ENCODE measurements around the gene PCDHGB4.
"Not testable (repeated sequence)": the region's sequence is repeated elsewhere in the genome, so short reads cannot be mapped to it uniquely, and the experiment has no call there.

Gene PCDHGB4

GRCh38 chr5:141387557-141388311, at the start of gene PCDHGB4:
Gene PCDHGB4 (plus strand): TSS chr5:141387698. CDS start chr5:141387885, 187 bp downstream.
- DNase-seq = not testable (repeated sequence)

GRCh38 chr5:141338538-141339306, 48.8 kb upstream of the PCDHGB4 start, which contains the start of gene PCDHGA2:
Gene PCDHGA2 (plus strand): TSS chr5:141338760.
- DNase-seq = no peak

GRCh38 chr5:141340781-141341354, 46.6 kb upstream of the PCDHGB4 start:
- not testable (repeated sequence) for DNase-seq

GRCh38 chr5:141342773-141343172, 44.7 kb upstream of the PCDHGB4 start:
- no peak for DNase-seq

- DNase-seq = no peak
Measured at GRCh38 chr5:141343242-141343952, 44.1 kb upstream of the PCDHGB4 start, which contains the start of gene PCDHGA3. Gene PCDHGA3 (plus strand): TSS chr5:141343829. CDS start chr5:141344034, 205 bp downstream.

GRCh38 chr5:141343953-141344463, 43.5 kb upstream of the PCDHGB4 start:
- DNase-seq = no peak

- DNase-seq = no peak
Measured at GRCh38 chr5:141345327-141345726, 42.2 kb upstream of the PCDHGB4 start.

- not testable (repeated sequence) for DNase-seq
Measured at GRCh38 chr5:141346017-141346416, 41.5 kb upstream of the PCDHGB4 start.

- DNase-seq = peak; percentile 14
Measured at GRCh38 chr5:141349917-141350619, 37.4 kb upstream of the PCDHGB4 start, which contains the start of gene PCDHGB1. Gene PCDHGB1 (plus strand): TSS chr5:141350099. CDS start chr5:141350261, 162 bp downstream.

GRCh38 chr5:141351591-141351990, 35.9 kb upstream of the PCDHGB4 start:
- DNase-seq = no peak

GRCh38 chr5:141354900-141355469, 32.5 kb upstream of the PCDHGB4 start, which contains the start of gene PCDHGA4:
Gene PCDHGA4 (plus strand): TSS chr5:141355021. CDS start chr5:141355108, 87 bp downstream.
- DNase-seq = no peak

- no peak for DNase-seq
Measured at GRCh38 chr5:141355641-141356040, 31.9 kb upstream of the PCDHGB4 start.

- DNase-seq = no peak
Measured at GRCh38 chr5:141356133-141356532, 31.4 kb upstream of the PCDHGB4 start.

GRCh38 chr5:141356950-141357349, 30.5 kb upstream of the PCDHGB4 start:
- DNase-seq = no peak

- DNase-seq = no peak
Measured at GRCh38 chr5:141359790-141360426, 27.6 kb upstream of the PCDHGB4 start, which contains the start of gene PCDHGB2. Gene PCDHGB2 (plus strand): TSS chr5:141359994. CDS start chr5:141360136, 142 bp downstream.

GRCh38 chr5:141360685-141361084, 26.8 kb upstream of the PCDHGB4 start:
- DNase-seq = no peak

GRCh38 chr5:141362719-141363118, 24.8 kb upstream of the PCDHGB4 start:
- no peak for DNase-seq

GRCh38 chr5:141363952-141364660, 23.4 kb upstream of the PCDHGB4 start, which contains the start of gene PCDHGA5:
Gene PCDHGA5 (plus strand): TSS chr5:141364162. CDS start chr5:141364331, 169 bp downstream.
- no peak for DNase-seq

GRCh38 chr5:141366016-141366896, 21.2 kb upstream of the PCDHGB4 start:
- no peak for DNase-seq

All from stimulated activated naive CD4-positive, alpha-beta T cell treated with Interleukin-2 at 50 U/mL for 16 hours (primary cell).